LNCaP clone FGC (cell line): Measurements from ENCODE around the gene APOBEC3F.
"Not testable (repeated sequence)": the region's sequence is repeated elsewhere in the genome, so short reads cannot be mapped to it uniquely, and the experiment has no call there.

Experiments used
- DNase-seq: peaks from one replicate; pipeline ENCODE4 v3.0.0-alpha.2; 2011; ENCODE audit warnings: low read depth
- H3K4me3 ChIP-seq: 2 replicates; pipeline ENCODE4 v1.5.1; 2011; ENCODE audit warnings: mild to moderate bottlenecking, low read depth, low read length, control low read depth
- TF ChIP-seq, protein P1 (sequence below): IDR thresholded peaks from 2 replicates; pipeline ENCODE4 v1.5.1; 2012; ENCODE audit warnings: mild to moderate bottlenecking; ENCODE audit not compliant: control insufficient read depth, insufficient read depth; ENCODE audit errors: extremely low read depth

Gene APOBEC3F

DNA sequence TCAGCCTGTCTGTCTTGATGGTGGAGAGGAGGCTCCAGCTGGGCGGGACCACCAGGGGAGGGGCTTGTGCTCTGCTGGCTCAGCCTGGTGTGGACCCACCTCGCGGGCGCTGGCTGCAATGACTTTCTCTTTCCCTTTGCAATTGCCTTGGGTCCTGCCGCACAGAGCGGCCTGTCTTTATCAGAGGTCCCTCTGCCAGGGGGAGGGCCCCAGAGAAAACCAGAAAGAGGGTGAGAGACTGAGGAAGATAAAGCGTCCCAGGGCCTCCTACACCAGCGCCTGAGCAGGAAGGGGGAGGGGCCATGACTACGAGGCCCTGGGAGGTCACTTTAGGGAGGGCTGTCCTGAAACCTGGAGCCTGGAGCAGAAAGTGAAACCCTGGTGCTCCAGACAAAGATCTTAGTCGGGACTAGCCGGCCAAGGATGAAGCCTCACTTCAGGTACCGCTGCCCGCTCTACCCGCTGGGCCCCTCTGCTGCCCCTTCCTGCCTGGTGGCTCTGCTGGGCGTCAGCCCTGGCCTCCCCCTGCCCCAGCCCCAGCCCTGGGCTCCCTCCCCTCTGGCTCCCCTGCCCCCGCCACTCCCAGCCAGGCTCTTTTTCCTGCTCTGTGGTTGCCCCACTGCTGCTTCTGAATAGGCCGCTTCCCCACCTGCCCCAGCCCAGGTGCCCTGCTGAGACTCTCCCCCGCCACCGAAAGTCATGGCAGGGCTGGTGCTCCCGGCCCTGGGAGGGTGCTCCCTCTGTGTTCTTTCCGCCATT, at the start of gene APOBEC3F:
APOBEC3F (plus strand) TSS at position 327 of the 759 bp plus-strand sequence; CDS start at position 424, 97 bp downstream.
- DNase-seq = peak; percentile 18

DNA sequence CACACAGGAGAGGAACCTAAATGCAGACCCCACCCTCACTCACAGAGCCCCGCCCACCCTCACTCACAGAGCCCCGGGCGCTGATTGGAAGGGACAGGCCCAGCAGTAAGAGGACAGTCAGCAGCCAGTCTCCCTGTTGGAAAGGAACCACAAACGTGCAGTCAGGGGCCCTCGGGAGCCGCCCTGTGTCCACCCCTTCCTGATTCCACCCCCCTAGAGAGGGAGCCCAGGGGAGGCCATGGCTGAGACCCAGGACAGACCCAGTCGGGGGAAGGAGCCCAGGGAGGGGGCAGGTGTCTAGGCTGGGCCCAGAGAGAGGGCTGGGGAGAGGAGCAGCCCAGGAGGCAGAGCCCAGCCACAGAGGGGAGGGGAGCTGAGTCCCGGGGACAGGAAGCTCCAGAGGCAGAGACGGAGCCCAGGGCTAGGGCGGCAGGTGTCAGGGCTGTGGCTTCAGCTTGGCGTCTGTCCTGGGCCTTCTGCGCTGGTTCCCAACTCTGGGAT, 47.7 kb upstream of the APOBEC3F start:
- H3K4me3 ChIP-seq, DNase-seq: not testable (repeated sequence)

More for the DNA sequence above, at the start of gene APOBEC3F:
- peak within 1 kb of the TSS; percentile 63 for H3K4me3 ChIP-seq

DNA sequence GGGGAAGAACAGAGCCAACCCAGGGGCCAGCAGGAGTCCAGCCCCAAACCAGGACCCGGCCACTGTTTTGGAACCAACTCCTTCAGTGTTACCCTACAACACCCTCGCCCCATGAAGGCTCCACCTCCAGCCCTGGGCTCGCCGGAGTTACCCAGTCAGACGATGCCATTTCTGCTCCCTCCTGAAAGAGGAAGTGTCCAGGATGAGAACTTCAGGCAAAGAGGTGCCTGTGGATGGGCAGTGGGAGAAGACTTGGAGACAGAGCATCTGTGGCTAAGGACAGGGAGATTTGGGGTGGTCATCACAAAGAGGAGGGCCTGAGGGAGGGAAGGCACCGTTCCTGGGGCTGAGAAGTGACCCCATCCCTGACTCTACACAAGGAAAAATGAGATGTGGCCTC, 44.6 kb upstream of the APOBEC3F start:
- TF ChIP-seq, protein P1, sequence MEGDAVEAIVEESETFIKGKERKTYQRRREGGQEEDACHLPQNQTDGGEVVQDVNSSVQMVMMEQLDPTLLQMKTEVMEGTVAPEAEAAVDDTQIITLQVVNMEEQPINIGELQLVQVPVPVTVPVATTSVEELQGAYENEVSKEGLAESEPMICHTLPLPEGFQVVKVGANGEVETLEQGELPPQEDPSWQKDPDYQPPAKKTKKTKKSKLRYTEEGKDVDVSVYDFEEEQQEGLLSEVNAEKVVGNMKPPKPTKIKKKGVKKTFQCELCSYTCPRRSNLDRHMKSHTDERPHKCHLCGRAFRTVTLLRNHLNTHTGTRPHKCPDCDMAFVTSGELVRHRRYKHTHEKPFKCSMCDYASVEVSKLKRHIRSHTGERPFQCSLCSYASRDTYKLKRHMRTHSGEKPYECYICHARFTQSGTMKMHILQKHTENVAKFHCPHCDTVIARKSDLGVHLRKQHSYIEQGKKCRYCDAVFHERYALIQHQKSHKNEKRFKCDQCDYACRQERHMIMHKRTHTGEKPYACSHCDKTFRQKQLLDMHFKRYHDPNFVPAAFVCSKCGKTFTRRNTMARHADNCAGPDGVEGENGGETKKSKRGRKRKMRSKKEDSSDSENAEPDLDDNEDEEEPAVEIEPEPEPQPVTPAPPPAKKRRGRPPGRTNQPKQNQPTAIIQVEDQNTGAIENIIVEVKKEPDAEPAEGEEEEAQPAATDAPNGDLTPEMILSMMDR = no peak
- H3K4me3 ChIP-seq = no peak overlapping the region
- no peak for DNase-seq

DNA sequence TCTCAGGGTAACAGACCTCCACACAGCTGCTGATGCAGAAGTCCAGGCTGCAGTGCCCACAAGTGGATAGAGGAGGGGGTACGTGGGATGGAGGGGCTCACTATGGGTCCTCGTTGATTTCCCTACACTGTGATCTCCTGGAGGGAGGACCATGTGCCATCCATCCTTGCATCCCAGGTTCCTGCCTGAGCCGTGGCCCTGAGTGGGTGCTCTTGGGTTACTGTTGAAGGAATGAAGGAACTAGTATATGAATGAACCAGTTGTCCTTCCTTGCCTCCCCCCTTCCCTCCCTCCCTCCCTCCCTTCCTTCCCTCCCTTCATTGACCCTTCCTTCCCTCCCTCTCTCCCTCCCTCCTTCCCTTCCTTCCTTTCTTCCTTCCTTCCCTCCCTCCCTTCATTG, 43.1 kb upstream of the APOBEC3F start:
- DNase-seq = no peak
- no peak overlapping the region for H3K4me3 ChIP-seq
- TF ChIP-seq, protein P1 = no peak

DNA sequence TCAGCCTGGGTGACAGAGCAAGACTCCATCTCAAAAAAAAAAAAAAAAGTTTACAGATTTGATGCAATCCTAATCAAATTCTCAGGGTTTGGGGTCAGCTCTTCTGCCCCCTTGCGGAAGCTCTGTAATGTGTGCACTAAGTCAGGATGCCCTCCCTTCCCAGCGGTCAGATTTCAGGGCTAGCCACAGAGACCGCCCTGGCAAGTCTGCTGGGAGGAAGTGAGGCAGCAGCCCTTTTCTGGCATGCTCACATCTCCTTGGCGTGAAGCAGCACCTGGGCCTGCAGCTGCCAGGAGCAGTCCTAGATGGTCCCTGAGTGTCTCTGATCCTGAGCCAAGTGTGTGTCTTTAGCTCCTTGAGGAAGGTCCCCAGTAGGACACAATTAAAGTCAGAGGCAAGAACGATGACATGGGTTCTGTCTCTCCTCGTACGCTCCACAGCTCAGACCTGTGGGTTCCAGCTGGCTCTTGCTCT, 37.5 kb upstream of the APOBEC3F start:
- H3K4me3 ChIP-seq = no peak overlapping the region
- TF ChIP-seq, protein P1 = peak; percentile 60
- no peak for DNase-seq

DNA sequence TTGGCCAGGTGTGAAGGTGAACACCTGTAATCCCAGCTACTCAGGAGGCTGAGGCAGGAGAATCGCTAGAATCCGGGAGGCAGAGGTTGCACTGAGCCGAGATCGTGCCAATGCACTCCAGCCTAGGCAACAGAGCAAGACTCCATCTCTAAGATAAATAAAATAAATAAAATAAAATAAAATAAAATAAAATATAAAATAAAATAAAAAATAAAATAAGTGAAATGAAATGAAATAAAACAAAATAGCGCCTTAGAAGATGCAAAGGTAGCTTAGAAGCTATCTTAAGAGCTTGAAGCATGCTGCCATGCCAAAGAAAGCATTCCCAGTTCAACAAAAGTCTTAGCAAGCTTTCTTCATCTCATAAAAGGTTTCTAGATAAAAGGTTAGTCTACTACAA, 33.5 kb upstream of the APOBEC3F start:
- TF ChIP-seq, protein P1 = no peak
- no peak overlapping the region for H3K4me3 ChIP-seq
- no peak for DNase-seq

DNA sequence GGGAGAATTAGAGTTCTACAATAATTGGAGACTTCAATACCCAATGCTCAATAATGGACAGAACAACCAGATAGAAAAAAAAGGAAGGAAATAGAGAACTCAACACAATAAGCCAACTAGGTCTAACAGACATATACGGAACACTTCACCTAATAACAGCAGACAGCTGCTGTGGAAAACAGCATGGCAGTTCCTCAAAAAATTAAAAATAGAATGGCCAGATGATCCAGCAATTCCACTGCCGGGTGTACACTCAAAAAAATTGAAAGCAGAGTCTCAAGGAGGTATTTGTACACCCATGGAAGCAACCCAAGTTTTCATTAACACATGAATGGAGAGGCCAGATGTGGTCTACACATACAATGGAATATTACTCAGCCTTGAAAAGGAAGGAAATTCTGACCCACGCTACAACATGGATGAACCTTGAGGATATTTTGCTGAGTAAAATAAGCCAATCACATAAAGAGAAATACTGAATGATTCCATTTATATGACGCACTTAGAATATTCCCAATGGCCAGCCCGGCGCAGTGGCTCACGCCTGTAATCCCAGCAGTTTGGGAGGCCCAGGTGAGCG, 32.3 kb upstream of the APOBEC3F start:
- DNase-seq, H3K4me3 ChIP-seq: not testable (repeated sequence)

DNA sequence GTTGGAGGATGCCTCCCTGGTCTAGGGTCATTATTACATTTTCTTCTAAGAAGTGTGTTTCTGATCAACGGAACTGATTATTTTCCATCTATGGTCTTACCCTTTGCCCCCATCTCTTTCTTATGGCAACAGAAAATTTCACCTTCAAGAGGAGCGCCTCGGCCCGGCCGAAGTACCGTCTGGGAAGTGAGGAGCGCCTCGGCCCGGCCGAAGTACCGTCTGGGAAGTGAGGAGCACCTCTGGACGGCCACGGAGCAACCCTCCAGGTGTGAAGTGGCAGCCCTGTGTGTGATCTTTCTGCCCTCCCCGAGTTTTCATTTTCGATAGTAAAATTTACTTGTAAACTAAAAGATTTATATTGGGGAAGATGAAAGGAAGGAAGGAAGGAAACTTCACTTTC, 29.7 kb upstream of the APOBEC3F start:
- no peak overlapping the region for H3K4me3 ChIP-seq
- DNase-seq = no peak
- TF ChIP-seq, protein P1 = no peak
